Ectodermal cell (in vitro differentiated cells): ENCODE data around the gene CLIC3.
A peak's percentile ranks its signal among the peaks of the same experiment; 100 is the strongest.

ENCODE experiments used
- H3K27ac ChIP-seq: 2 replicates; pipeline ENCODE4 v1.7.0; 2013; ENCODE audit warnings: mild to moderate bottlenecking, low read depth, low read length; ENCODE audit not compliant: insufficient read depth, poor library complexity, severe bottlenecking
- H3K27me3 ChIP-seq: 2 replicates; pipeline ENCODE4 v1.7.0; 2013; ENCODE audit warnings: mild to moderate bottlenecking, low read length; ENCODE audit not compliant: insufficient read depth, control insufficient read depth, poor library complexity, severe bottlenecking
- H3K36me3 ChIP-seq: one replicate; pipeline ENCODE4 v1.7.0; 2013; ENCODE audit warnings: low read length; ENCODE audit not compliant: control insufficient read depth, insufficient read depth
- H3K4me1 ChIP-seq: one replicate; pipeline ENCODE4 v1.7.0; 2013; ENCODE audit warnings: low read length; ENCODE audit not compliant: control insufficient read depth, insufficient read depth
- H3K4me3 ChIP-seq: 2 replicates; pipeline ENCODE4 v1.7.0; 2013; ENCODE audit warnings: low read depth, low read length, control low read depth; ENCODE audit not compliant: insufficient read depth
- H3K9me3 ChIP-seq: 2 replicates; pipeline ENCODE4 v1.7.0; 2013; ENCODE audit warnings: mild to moderate bottlenecking, low read length, moderate library complexity; ENCODE audit not compliant: control insufficient read depth
- WGBS, 2 experiments: methylation state at CpG; one replicate each; pipeline ENCODE4 v1.1.7; 2013; ENCODE audit warnings: missing lambda C conversion rate in 2 of 2; 5-methylcytosine and 5-hydroxymethylcytosine counted together

The CLIC3 gene

DNA sequence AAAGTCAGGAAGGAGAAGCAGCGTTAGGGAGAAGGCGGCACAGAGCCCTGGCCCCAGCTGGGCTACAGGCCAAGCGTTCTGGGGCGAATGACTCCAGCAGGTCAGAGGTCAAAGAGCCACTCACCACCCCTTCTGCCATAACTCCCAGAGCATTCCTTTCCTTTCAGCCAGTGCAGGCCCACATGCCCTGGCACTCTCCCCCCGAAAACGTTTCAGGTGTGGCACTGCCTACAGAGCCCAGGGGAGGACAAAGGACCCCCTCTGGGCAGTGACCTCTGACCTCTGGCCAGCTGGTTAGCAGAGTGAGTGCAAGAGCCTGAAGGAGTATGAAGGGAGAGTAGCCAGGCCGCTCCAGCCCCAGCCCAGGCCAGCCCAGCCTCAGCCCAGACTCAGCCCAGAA lies 26.8 kb upstream of the CLIC3 start:
- 58 to 64% methylated on average over 7 of the region's 7 CpGs for WGBS, 2 experiments
- peaks cover 41% of the 10 kb centered on the region for H3K4me1 ChIP-seq
- no peaks in the 10 kb centered on the region for H3K36me3 ChIP-seq
- no peaks in the 10 kb centered on the region for H3K9me3 ChIP-seq
- peaks cover 8% of the 10 kb centered on the region for H3K27me3 ChIP-seq
- H3K4me3 ChIP-seq: no peak overlapping the region
- peak overlapping the region; percentile 40 for H3K27ac ChIP-seq

DNA sequence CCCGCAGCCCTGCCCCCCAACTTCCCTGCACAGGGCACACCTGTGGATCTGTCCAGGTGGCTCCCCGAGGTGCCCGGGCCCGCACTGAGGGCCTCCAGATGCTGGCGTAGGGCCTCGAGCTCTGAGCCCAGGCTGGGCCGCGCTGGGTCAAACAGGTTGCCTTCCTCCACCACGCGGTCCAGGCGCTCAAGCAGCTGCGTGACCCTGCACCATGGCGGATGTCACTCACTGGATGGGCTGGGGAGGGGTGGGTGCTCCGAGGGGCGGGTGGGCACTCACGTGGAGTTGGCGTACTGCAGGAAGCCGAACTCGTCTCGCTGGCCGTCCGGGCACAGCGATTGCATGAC lies 26.3 kb upstream of the CLIC3 start:
- 94 to 96% methylated on average over 23 of the region's 23 CpGs for WGBS, 2 experiments
- no peaks in the 10 kb centered on the region for H3K36me3 ChIP-seq
- peaks cover 7% of the 10 kb centered on the region for H3K27me3 ChIP-seq
- H3K4me1 ChIP-seq: peaks cover 41% of the 10 kb centered on the region
- no peak overlapping the region for H3K4me3 ChIP-seq
- H3K9me3 ChIP-seq: no peaks in the 10 kb centered on the region
- no peak overlapping the region for H3K27ac ChIP-seq

DNA sequence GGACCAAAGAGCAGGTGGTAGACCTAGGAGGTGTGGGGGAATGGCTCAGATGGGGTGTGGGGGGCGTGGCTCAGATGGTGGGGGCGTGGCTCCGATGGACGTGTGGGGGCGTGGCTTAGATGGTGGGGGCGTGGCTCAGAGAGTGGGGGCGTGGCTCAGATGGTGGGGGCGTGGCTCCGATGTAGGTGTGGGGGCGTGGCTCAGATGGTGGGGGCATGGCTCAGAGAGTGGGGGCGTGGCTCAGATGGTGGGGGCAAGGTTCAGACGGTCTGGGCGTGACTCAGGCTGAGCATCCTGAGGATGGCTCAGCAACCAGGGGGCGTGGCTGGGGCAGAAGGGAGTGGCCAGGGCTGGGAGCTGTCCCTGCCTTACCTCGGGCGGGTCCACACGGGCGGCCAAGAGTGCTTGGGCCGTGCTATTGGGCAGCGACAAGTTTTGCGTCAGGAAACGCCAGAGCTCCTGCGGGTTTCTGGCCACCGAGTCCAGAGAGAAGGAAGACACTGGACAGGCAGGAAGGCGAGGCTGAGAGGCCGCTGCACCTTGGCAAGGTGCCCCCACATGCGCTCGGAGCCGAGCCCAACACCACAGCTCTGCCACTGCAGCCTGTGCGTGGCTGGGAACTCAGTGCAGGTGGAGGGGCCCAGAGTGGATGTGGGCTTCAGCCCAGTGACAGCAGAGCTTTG lies 25.8 kb upstream of the CLIC3 start:
- H3K9me3 ChIP-seq: no peaks in the 10 kb centered on the region
- WGBS, 2 experiments: 61 to 63% methylated on average over 30 of the region's 30 CpGs
- no peak overlapping the region for H3K4me3 ChIP-seq
- H3K36me3 ChIP-seq: no peaks in the 10 kb centered on the region
- H3K4me1 ChIP-seq: peaks cover 37% of the 10 kb centered on the region
- peaks cover 2% of the 10 kb centered on the region for H3K27me3 ChIP-seq
- no peak overlapping the region for H3K27ac ChIP-seq

DNA sequence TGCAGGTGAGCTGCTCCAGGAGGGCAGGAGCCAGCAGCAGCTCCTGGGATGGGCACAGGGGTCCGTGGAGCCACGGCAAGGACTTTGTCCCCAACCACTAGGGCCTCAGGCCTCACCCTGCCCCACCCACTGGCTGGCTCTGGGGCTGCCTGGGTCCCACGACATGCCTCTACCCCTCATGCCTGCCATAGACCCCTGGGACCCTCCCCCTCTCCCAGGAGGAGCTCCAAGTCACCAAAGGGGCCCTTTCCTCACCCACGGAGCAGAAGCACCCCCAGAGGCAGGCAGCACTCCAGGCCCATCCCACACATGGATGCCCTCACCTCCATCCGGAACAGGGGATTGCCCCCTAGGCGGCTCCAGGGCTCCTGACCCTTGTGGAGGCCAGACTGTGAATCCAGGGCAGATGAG lies 25.2 kb upstream of the CLIC3 start:
- WGBS, 2 experiments: 89 to 93% methylated on average over 6 of the region's 6 CpGs
- Histone ChIP-seq H3K9me3 (no peaks in the 10 kb centered on the region), H3K4me1 (peaks cover 32% of the 10 kb centered on the region), H3K27me3 (no peaks in the 10 kb centered on the region), H3K27ac (no peak overlapping the region), H3K36me3 (no peaks in the 10 kb centered on the region), H3K4me3 (no peak overlapping the region)

DNA sequence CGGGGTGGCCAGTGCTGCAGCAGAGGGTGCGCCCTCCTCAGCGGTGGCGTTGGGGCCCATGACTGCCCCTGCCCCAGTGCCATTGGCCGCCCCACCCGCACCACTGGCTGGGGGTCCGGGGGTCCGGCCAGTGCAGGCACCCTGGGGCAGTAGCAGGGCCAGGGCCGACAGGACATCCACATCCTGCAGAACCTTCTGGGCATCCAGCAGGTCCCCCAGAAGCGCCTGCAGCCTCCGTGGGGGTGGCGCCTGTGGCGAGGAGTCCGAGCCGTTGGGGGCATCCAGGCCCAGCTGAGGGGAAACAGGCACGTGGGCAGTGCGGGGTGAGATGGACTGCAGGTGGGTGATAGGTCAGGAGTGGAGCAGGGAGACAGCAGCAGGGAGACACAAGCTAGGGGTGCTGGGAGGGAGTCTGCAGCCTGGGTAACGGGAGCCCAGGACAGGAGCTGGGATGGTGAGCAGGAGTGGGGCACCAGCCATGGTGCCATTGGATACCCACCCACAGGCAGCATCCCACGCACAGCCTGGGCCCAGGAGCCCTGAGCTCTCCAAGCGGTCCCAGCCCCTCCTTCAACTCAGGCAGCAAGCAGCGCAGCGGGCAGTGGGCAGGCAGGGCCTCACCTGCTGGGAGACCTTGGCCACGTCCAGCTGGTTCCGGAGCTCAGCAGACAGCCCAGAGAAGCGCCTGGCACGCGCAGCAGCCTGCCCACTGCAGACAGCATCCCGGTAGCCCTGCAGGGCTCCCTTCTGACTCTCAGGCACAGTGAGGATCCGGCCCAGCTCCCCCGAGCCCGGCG lies 24.6 kb upstream of the CLIC3 start:
- peaks cover 26% of the 10 kb centered on the region for H3K4me1 ChIP-seq
- no peaks in the 10 kb centered on the region for H3K36me3 ChIP-seq
- H3K27me3 ChIP-seq: no peaks in the 10 kb centered on the region
- 95 to 96% methylated on average over 32 of the region's 32 CpGs for WGBS, 2 experiments
- H3K4me3 ChIP-seq: no peak overlapping the region
- no peaks in the 10 kb centered on the region for H3K9me3 ChIP-seq
- H3K27ac ChIP-seq: no peak overlapping the region

DNA sequence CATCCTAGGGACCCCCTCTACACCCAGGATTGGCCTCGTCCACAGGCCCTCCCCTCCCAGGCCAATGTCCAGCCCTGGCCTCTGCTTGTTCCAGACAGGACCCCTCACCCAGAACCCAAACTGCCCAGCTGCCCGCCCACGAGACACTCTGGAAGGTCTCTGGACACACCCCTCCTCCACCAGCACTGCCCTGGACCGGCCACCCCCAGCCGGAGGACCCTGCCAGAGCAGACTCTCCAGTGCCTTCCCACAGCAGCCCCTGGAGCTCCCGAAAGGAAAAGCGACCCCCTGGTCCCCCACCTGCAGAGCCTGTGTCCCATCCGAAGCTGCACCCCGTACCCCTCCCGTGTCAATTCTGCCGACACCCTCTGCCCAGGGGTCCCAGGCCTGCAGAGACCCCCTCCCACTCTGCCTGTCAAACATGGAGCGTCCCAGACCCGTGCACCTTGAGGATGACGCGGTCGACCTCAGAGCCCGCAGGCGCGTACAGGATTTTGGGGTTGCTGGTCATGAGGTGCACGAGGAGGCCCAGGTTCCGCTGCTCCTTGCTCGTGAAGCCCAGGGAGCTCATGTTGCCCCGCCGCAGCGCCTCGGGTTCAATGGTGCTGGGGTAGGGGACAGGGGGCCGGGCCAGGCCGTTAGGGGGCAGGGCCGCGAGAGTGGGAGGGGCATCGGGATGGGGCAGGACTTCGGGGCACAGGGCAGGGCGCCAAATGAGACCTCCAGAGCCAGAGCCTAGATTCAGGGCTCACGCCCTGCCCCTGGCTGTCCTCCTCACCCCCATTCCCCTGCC lies 23.7 kb upstream of the CLIC3 start:
- no peaks in the 10 kb centered on the region for H3K9me3 ChIP-seq
- peaks cover 5% of the 10 kb centered on the region for H3K36me3 ChIP-seq
- H3K27me3 ChIP-seq: no peaks in the 10 kb centered on the region
- H3K4me1 ChIP-seq: peaks cover 18% of the 10 kb centered on the region
- no peak overlapping the region for H3K4me3 ChIP-seq
- WGBS, 2 experiments: 93% methylated on average over 34 of the region's 34 CpGs
- no peak overlapping the region for H3K27ac ChIP-seq

DNA sequence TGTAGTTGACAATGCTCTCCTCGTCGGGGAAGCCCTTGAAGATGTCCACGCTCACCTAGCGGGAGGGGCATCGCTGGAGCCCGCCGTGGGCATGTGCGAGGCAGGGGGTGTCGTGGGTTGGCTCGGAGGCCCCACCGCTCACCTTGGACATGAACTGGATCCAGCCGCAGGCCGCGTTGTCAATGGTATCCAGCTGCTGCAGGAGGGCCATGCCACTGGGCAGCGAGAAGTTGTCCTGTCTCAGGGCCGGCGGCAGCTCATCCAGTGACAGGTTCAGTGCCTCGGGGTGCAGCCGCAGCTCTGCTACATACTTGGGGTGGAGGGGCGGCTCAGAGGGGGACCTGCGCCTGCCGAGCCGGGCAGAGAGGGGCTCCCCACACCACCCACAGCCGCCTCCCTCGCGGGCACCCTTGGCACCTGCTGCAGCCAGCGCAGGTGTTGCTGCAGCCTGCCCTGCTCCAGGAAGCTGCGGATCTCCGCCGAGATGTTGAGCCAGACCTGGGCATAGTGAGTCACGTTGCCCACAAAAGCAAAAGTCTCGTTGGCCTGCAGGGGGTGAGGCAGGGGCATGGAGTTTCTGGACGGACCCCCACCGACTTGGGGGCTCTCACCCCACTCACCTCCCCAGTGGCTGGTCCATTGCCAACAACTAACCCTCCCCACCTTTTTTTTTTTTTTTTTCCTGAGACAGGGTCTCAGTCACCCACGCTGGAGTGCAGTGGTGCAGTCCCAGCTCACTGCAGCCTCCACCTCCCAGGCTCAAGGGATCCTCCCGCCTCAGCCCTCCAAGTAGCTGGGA lies 22.6 kb upstream of the CLIC3 start:
- H3K27ac ChIP-seq: no peak overlapping the region

DNA sequence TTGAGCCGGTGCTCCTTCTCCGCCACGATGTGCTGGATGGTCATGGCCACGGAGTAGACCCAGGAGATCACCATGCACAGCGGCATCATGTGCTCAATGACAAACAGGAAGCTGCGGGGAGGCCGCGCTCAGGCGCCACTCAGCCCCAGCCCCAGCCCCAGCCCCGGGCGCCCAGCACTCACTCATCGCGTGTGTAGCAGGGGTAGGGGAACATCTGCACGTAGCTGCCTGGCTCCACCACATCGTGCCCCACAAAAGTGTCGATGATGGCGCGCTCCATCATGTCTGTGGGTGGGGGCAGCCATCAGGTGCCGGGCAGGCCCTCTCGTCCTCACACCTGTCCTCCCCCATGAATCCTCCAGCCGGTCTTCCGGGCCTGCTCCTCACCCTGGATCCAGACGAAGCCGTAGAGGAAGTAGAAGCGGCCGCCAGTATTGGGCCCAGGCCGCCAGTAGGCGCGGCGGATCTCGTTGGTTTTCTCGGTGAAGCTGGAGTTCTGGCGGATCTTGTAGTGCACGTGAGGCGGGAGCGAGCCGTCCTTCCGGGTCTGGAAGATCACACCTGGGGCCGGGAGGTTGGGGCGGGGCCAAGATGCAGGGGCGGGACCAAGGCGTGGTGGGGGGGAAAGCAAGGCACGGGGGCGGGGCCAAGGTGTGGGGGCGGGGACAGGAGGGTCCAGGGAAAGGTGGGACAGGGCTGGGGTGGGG lies 21.6 kb upstream of the CLIC3 start:
- Histone ChIP-seq H3K4me1 (peaks cover 2% of the 10 kb centered on the region), H3K27me3 (no peaks in the 10 kb centered on the region), H3K36me3 (peaks cover 5% of the 10 kb centered on the region), H3K27ac (no peak overlapping the region), H3K9me3 (no peaks in the 10 kb centered on the region), H3K4me3 (no peak overlapping the region)
- 95 to 96% methylated on average over 41 to 45 of the region's 45 CpGs for WGBS, 2 experiments

More for the DNA sequence above, 22.6 kb upstream of the CLIC3 start:
- H3K4me3 ChIP-seq: no peak overlapping the region
- no peaks in the 10 kb centered on the region for H3K27me3 ChIP-seq
- peaks cover 12% of the 10 kb centered on the region for H3K4me1 ChIP-seq
- peaks cover 5% of the 10 kb centered on the region for H3K36me3 ChIP-seq
- H3K9me3 ChIP-seq: no peaks in the 10 kb centered on the region
- WGBS, 2 experiments: 93 to 94% methylated on average over 36 of the region's 36 CpGs

DNA sequence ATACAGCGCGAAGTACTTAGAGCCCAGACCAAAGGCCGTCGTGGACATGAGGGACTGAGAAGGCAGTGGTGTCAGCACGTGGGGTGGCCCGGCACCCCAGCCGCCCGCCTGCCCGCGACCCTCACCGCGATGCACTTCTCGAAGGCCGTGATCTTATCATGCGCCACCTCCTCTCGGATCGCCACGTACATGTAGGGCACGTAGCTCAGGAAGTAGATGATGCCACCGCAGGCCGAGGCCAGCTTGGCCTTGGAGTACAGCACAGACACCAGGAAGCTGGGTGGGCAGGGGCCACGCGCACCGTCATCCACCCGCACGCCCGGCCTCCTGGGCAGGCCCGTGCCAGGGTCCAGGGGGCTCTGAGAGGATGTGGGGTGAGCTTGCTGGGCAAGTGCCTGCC lies 20.7 kb upstream of the CLIC3 start:
- Histone ChIP-seq H3K27ac (no peak overlapping the region), H3K9me3 (no peaks in the 10 kb centered on the region), H3K27me3 (no peaks in the 10 kb centered on the region), H3K4me1 (no peaks in the 10 kb centered on the region), H3K36me3 (peaks cover 5% of the 10 kb centered on the region), H3K4me3 (no peak overlapping the region)
- 94% methylated on average over 28 of the region's 28 CpGs for WGBS, 2 experiments
